Liver (tissue), 9 donors: ENCODE measurements around the gene TIE1. TPM values are rescaled to one million over a fixed set of nuclear protein-coding genes. Genes with fewer than 3 reads are reported as not detected.

ENCODE experiments used
- DNase-seq: peaks from one replicate; pipeline ENCODE4 v3.0.0-alpha.2; 2017; ENCODE audit warnings: low spot score
- H3K27ac ChIP-seq, 2 donors: one replicate each; pipeline ENCODE4 v1.7.0; 2013; ENCODE audit warnings: inconsistent platforms in 2 of 2, low read length in 2 of 2, control low read depth in 1 of 2, low read depth in 1 of 2, mild to moderate bottlenecking in 1 of 2
- H3K27me3 ChIP-seq, 4 donors: one replicate each; pipeline versions ENCODE4 v1.6.1 to v1.7.0; 2013; ENCODE audit warnings: low read length in 3 of 4, inconsistent platforms in 1 of 4, mild to moderate bottlenecking in 1 of 4, moderate library complexity in 1 of 4; ENCODE audit not compliant: control insufficient read depth in 4 of 4, insufficient read depth in 4 of 4
- H3K36me3 ChIP-seq, 4 donors: one replicate each; pipeline versions ENCODE4 v1.6.1 to v1.7.0; 2013; ENCODE audit warnings: low read length in 3 of 4, mild to moderate bottlenecking in 3 of 4, low read depth in 1 of 4, moderate library complexity in 1 of 4; ENCODE audit not compliant: control insufficient read depth in 4 of 4, insufficient read depth in 3 of 4
- H3K4me1 ChIP-seq, 4 donors: one replicate each; pipeline versions ENCODE4 v1.6.1 to v1.7.0; 2013; ENCODE audit warnings: low read length in 3 of 4, mild to moderate bottlenecking in 3 of 4, moderate library complexity in 1 of 4; ENCODE audit not compliant: control insufficient read depth in 4 of 4, insufficient read depth in 4 of 4
- H3K4me3 ChIP-seq, 3 donors: one replicate each; pipeline versions ENCODE4 v1.6.1 to v1.7.0; 2013; ENCODE audit warnings: low read length in 3 of 3, control low read depth in 1 of 3, low read depth in 1 of 3, mild to moderate bottlenecking in 1 of 3
- H3K9ac ChIP-seq, 2 donors: one replicate each; pipeline ENCODE4 v1.7.0; 2013; ENCODE audit warnings: low read length in 2 of 2, mild to moderate bottlenecking in 2 of 2, moderate library complexity in 2 of 2, control low read depth in 1 of 2, low read depth in 1 of 2
- H3K9me3 ChIP-seq, 4 donors: one replicate each; pipeline versions ENCODE4 v1.6.1 to v1.7.0; 2013; ENCODE audit warnings: low read length in 3 of 4; ENCODE audit not compliant: control insufficient read depth in 4 of 4
- ATF3 ChIP-seq: IDR thresholded peaks from 2 replicates; pipeline ENCODE4 v1.6.1; 2016; ENCODE audit warnings: antibody characterized with exemption
- CTCF ChIP-seq: fragments of 150-350 bp; IDR thresholded peaks from 2 replicates; pipeline ENCODE4 v1.5.1; 2017; ENCODE audit warnings: improper control_type of control experiment, low read depth, low read length; ENCODE audit not compliant: missing input control
- EGR1 ChIP-seq, 2 donors: IDR thresholded peaks; 2 replicates each; pipeline ENCODE4 v1.6.1; 2016 to 2018; ENCODE audit warnings: antibody characterized with exemption in 2 of 2, low read depth in 2 of 2
- FOXA1 ChIP-seq: IDR thresholded peaks from 2 replicates; pipeline ENCODE4 v1.6.1; 2016; ENCODE audit warnings: antibody characterized with exemption
- FOXA2 ChIP-seq: IDR thresholded peaks from 2 replicates; pipeline ENCODE4 v1.6.1; 2016; ENCODE audit warnings: antibody characterized with exemption
- GABPA ChIP-seq, 2 donors: IDR thresholded peaks in 1 of 2; conservative IDR thresholded peaks in 1 of 2; 2 replicates each; pipeline ENCODE4 v1.6.1; 2016; ENCODE audit warnings: antibody characterized with exemption in 2 of 2, mild to moderate bottlenecking in 1 of 2, moderate library complexity in 1 of 2
- HNF4A ChIP-seq, 2 donors: conservative IDR thresholded peaks; 2 replicates each; pipeline ENCODE4 v1.6.1; 2016; ENCODE audit warnings: antibody characterized with exemption in 2 of 2, mild to moderate bottlenecking in 2 of 2
- HNF4G ChIP-seq: IDR thresholded peaks from 2 replicates; pipeline ENCODE4 v1.6.1; 2016; ENCODE audit warnings: antibody characterized with exemption
- JUND ChIP-seq, 2 donors: IDR thresholded peaks; 2 replicates each; pipeline ENCODE4 v1.6.1; 2016; ENCODE audit warnings: antibody characterized with exemption in 2 of 2
- MAX ChIP-seq: IDR thresholded peaks from 2 replicates; pipeline ENCODE4 v1.6.1; 2016; ENCODE audit warnings: antibody characterized with exemption
- NR2F2 ChIP-seq: IDR thresholded peaks from 2 replicates; pipeline ENCODE4 v1.6.1; 2016; ENCODE audit warnings: antibody characterized with exemption
- RAD21 ChIP-seq, 2 donors: IDR thresholded peaks; 2 replicates each; pipeline ENCODE4 v1.6.1; 2016; ENCODE audit warnings: antibody characterized with exemption in 2 of 2, mild to moderate bottlenecking in 2 of 2
- REST ChIP-seq: IDR thresholded peaks from 2 replicates; pipeline ENCODE4 v1.6.1; 2016; ENCODE audit warnings: antibody characterized with exemption, mild to moderate bottlenecking
- RXRA ChIP-seq, 2 donors: IDR thresholded peaks; 2 replicates each; pipeline ENCODE4 v1.6.1; 2017 to 2018; ENCODE audit warnings: antibody characterized with exemption in 2 of 2, mild to moderate bottlenecking in 1 of 2
- SP1 ChIP-seq: IDR thresholded peaks from 2 replicates; pipeline ENCODE4 v1.6.1; 2018; ENCODE audit warnings: antibody characterized with exemption, mild to moderate bottlenecking
- TAF1 ChIP-seq: conservative IDR thresholded peaks from 2 replicates; pipeline ENCODE4 v1.6.1; 2016; ENCODE audit warnings: antibody characterized with exemption, mild to moderate bottlenecking
- YY1 ChIP-seq: IDR thresholded peaks from 2 replicates; pipeline ENCODE4 v1.6.1; 2016; ENCODE audit warnings: antibody characterized with exemption, mild to moderate bottlenecking
- ZBTB33 ChIP-seq: IDR thresholded peaks from 2 replicates; pipeline ENCODE4 v1.6.1; 2016; ENCODE audit warnings: antibody characterized with exemption
- WGBS: extraction: QIAGEN DNeasy Blood & Tissue Kit; methylation state at CpG from one replicate; pipeline ENCODE4 v1.1.7; 2013; 5-methylcytosine and 5-hydroxymethylcytosine counted together
- polyA plus RNA-seq, 2 donors: library from polyadenylated mRNA; stranded (reverse) in 1 of 2; unstranded in 1 of 2; fragments of 200-250 nt in 1 of 2; fragments of >200 nt in 1 of 2; fragmentation: Nextera tagmentation in 1 of 2; extraction: Ambion mirVana in 1 of 2; gene quantifications; one replicate each; pipeline versions ENCODE4 v1.2.1 to v1.2.3, GENCODE V29; 2013 to 2015
- total RNA-seq, 2 donors: library from RNA; depleted of rRNA; stranded (reverse); fragments of >200 nt; gene quantifications; one replicate each; pipeline ENCODE4 v1.2.3, GENCODE V29; 2014
- donor health status: healthy.
- donor health status: healthy.
- donor health status: healthy.
- donor health status: healthy.
- donor health status: healthy.

The TIE1 gene
- total and polyA plus RNA-seq, 4 donors: 3.6 to 17.6 (median 8.9) TPM

GRCh38 chr1:43351421-43352350 is 50.9 kb downstream of the TIE1 start:
- no peaks in the 10 kb centered on the region for H3K27me3 ChIP-seq
- H3K27ac ChIP-seq: no peak overlapping the region
- TF ChIP-seq NR2F2: no peak
- TF ChIP-seq ZBTB33: no peak
- no peak for TF ChIP-seq RAD21 (IDR thresholded peaks at IDR 0.05)
- no peak for TF ChIP-seq EGR1 (IDR thresholded peaks at IDR 0.05; ENCODE audit: low read depth in 2 of 2)
- no peak for TF ChIP-seq YY1
- no peak for TF ChIP-seq MAX
- no peak for TF ChIP-seq RXRA (IDR thresholded peaks at IDR 0.05)
- H3K4me1 ChIP-seq: peaks cover 0 to 10% (median 5%) of the 10 kb centered on the region in 4 donors
- no peak overlapping the region for H3K4me3 ChIP-seq
- no peaks in the 10 kb centered on the region for H3K9me3 ChIP-seq
- whole genome bisulfite sequencing: 88% methylated on average over 10 of the region's 10 CpGs
- no peaks in the 10 kb centered on the region for H3K36me3 ChIP-seq
- no peak for DNase-seq
- H3K9ac ChIP-seq: no peak overlapping the region

GRCh38 chr1:43352351-43352705 is 51.5 kb downstream of the TIE1 start:
- Histone ChIP-seq H3K27ac (no peak overlapping the region), H3K27me3 (no peaks in the 10 kb centered on the region), H3K9ac (no peak overlapping the region), H3K36me3 (no peaks in the 10 kb centered on the region), H3K4me3 (no peak overlapping the region), H3K4me1 (peaks cover 0 to 10% (median 5%) of the 10 kb centered on the region in 4 donors), H3K9me3 (no peaks in the 10 kb centered on the region)
- 95% methylated on average over 2 of the region's 2 CpGs for WGBS
- TF ChIP-seq ATF3: no peak
- no peak for TF ChIP-seq FOXA1
- no peak for TF ChIP-seq ZBTB33
- TF ChIP-seq HNF4G: no peak
- no peak for TF ChIP-seq JUND (IDR thresholded peaks at IDR 0.05)
- no peak for TF ChIP-seq EGR1 (IDR thresholded peaks at IDR 0.05; ENCODE audit: low read depth in 2 of 2)
- TF ChIP-seq HNF4A (conservative IDR thresholded peaks at IDR 0.05): no peak
- no peak for TF ChIP-seq YY1
- no peak for TF ChIP-seq NR2F2
- no peak for TF ChIP-seq FOXA2
- no peak for TF ChIP-seq GABPA (IDR thresholded peaks at IDR 0.05 in 1 of 2, conservative IDR thresholded peaks at IDR 0.05 in 1 of 2)
- no peak for TF ChIP-seq TAF1
- TF ChIP-seq REST: no peak
- no peak for TF ChIP-seq RAD21 (IDR thresholded peaks at IDR 0.05)
- TF ChIP-seq SP1: no peak
- no peak for TF ChIP-seq RXRA (IDR thresholded peaks at IDR 0.05)
- TF ChIP-seq CTCF: no peak
- TF ChIP-seq MAX: no peak
- DNase-seq: no peak
